BE2C (cell line): ENCODE data around the gene SOCS2.
A peak's percentile ranks its signal among the peaks of the same experiment; 100 is the strongest.

ENCODE experiments used
- DNase-seq: peaks from one replicate; pipeline ENCODE4 v3.0.0-alpha.2; 2020
- H3K27me3 ChIP-seq: fragments of 250-450 bp; sonication (Bioruptor Pico); 2 replicates; pipeline ENCODE4 v1.5.1; 2020; ENCODE audit warnings: mild to moderate bottlenecking
- H3K36me3 ChIP-seq: fragments of 250-450 bp; sonication (Bioruptor Pico); 2 replicates; pipeline ENCODE4 v1.5.1; 2020; ENCODE audit warnings: mild to moderate bottlenecking
- H3K4me1 ChIP-seq: fragments of 250-450 bp; sonication (Bioruptor Pico); 2 replicates; pipeline ENCODE4 v1.5.1; 2020
- H3K4me3 ChIP-seq: 2 replicates; pipeline ENCODE4 v1.5.1; 2011; ENCODE audit warnings: low read depth, low read length
- H3K9me3 ChIP-seq: fragments of 250-450 bp; sonication (Bioruptor Pico); 2 replicates; pipeline ENCODE4 v1.5.1; 2020
- TF ChIP-seq, protein P1 (sequence below): IDR thresholded peaks from 2 replicates; pipeline ENCODE4 v1.5.1; 2012; ENCODE audit warnings: mild to moderate bottlenecking, low read depth, low read length

SOCS2 gene

DNA sequence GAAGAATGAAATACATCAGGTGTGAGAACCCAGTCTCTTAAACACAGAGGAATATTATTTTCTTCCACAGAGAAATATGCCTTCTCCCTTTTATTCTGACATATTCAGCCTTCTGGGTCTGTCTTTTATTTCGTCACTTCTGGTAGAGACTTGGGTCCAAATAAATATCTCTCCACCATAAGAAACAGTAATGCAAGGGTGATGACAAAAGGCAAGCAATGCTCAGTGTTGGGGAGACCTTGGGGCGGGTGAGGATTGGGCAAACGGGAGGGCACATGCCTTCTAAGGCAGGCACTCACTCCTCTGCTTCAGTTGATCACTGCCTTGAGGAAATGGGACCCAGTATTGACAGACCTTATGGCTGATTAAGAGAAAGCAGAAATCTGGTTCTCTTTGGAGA is 6.7 kb upstream of the SOCS2 start:
- Histone ChIP-seq H3K4me3 (no peak overlapping the region), H3K36me3 (no peaks in the 10 kb centered on the region), H3K9me3 (no peaks in the 10 kb centered on the region), H3K4me1 (no peaks in the 10 kb centered on the region), H3K27me3 (peaks cover 40% of the 10 kb centered on the region)
- DNase-seq, result no peak
- TF ChIP-seq, protein P1, sequence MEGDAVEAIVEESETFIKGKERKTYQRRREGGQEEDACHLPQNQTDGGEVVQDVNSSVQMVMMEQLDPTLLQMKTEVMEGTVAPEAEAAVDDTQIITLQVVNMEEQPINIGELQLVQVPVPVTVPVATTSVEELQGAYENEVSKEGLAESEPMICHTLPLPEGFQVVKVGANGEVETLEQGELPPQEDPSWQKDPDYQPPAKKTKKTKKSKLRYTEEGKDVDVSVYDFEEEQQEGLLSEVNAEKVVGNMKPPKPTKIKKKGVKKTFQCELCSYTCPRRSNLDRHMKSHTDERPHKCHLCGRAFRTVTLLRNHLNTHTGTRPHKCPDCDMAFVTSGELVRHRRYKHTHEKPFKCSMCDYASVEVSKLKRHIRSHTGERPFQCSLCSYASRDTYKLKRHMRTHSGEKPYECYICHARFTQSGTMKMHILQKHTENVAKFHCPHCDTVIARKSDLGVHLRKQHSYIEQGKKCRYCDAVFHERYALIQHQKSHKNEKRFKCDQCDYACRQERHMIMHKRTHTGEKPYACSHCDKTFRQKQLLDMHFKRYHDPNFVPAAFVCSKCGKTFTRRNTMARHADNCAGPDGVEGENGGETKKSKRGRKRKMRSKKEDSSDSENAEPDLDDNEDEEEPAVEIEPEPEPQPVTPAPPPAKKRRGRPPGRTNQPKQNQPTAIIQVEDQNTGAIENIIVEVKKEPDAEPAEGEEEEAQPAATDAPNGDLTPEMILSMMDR, result no peak

DNA sequence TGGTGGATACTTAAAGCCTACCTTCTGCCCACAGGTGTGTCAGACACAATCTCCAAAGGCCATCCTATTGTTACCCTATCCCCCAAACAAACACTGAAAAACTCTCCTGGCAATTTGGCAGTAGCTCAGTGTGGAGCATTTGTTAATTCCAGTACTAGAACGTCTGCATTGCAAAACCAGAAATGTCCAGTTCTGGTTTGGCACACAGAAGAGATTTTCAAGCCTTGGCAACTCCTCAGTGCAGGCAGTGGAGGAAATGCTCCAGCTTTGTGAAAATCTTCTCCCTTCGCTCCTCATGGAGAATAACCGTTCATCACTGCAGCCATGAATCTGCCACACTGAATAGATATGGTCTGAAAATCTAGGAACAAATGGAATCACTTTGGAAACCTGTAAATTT is 5.3 kb upstream of the SOCS2 start:
- H3K36me3 ChIP-seq, result no peaks in the 10 kb centered on the region
- no peak for DNase-seq
- peaks cover 53% of the 10 kb centered on the region for H3K27me3 ChIP-seq
- no peaks in the 10 kb centered on the region for H3K9me3 ChIP-seq
- H3K4me3 ChIP-seq, result no peak overlapping the region
- no peaks in the 10 kb centered on the region for H3K4me1 ChIP-seq
- TF ChIP-seq, protein P1, result no peak

DNA sequence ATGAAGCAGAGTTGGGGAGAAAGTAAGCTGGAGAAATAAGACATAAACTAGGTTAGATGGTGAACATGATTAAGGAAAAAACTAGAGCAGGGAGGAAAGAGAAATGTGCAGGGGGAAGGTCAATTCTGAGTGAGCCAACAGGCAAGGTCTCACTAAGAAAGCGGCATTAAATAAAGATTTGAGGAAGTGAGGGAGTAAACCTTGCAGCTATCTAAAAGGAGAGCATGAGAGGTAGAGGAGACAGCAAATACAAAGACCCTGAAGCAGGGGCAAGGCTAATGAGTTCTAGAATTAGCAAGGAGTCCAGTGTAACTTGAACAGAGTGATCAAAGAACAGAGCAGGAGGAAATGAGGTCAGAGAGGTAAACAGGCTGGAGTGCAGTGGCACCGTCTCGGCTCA is 4.4 kb upstream of the SOCS2 start:
- Histone ChIP-seq H3K4me3 (no peak overlapping the region), H3K4me1 (no peaks in the 10 kb centered on the region), H3K27me3 (peaks cover 58% of the 10 kb centered on the region), H3K9me3 (no peaks in the 10 kb centered on the region), H3K36me3 (no peaks in the 10 kb centered on the region)
- TF ChIP-seq, protein P1, result no peak
- DNase-seq, result no peak

DNA sequence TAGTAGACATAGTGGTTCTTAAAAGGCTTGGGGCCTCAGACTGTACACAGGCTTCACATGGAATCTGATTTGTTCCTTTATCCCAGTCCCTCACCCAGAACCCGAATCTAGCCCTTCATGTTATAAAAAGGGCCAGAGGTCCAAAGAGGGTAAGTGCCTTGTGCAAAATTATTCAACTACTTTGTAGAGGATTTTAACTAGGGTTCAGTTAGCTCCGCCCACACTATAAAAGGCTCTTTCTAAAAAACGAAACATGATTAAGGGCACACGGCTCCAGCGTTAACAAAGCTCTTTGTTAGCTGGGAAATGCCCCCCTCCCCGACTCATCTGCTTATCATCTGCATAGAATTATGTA is 3.2 kb upstream of the SOCS2 start:
- TF ChIP-seq, protein P1, result no peak
- H3K27me3 ChIP-seq, result peaks cover 70% of the 10 kb centered on the region
- no peaks in the 10 kb centered on the region for H3K4me1 ChIP-seq
- H3K9me3 ChIP-seq, result no peaks in the 10 kb centered on the region
- DNase-seq, result no peak
- H3K36me3 ChIP-seq, result no peaks in the 10 kb centered on the region; the same call in 1 of the 2 replicates
- H3K4me3 ChIP-seq, result no peak overlapping the region; the same call in 1 of the 2 replicates

DNA sequence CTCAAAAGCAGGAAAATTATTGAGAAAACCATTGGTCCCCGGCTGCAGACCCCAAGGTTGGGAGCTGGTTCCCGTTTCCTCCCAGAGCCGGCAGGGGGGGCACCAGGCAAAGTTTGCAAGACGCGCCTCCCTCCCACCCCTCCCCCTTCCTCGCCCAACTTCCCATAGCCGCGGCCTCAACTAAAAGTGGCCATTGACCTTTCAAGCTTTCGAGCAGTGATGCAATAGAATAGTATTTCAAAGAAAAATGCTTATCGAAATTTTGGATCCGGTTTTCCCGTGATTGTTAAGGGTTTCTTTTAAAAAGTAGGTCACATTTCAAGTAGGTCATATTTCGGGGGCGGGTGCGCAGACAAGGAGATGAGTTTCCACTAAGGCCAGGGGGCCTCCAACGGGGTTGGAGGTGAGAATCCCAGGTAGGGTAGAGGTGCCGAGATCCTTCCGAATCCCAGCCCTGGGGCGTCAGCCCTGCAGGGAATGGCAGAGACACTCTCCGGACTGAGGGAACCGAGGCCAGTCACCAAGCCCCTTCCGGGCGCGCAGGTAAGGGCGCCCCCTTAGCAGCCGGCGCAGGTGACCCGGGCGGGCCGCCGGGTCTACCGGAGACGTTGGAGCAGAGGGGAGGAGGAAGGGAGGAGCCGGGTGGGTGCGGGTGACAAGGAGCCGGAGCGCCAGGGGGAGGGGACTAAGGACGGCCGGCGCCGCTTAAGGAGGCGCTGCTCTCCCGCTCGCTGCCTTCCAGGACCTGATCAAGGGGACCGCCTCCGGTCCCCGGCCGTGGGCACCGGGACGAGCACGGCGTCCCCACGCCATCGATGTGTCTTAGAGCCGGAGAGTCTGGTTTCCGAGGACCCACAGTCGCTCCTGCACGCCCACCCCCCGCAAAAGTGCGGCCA is 2.6 kb upstream of the SOCS2 start:
- no peaks in the 10 kb centered on the region for H3K9me3 ChIP-seq
- H3K36me3 ChIP-seq, result no peaks in the 10 kb centered on the region; the same call in 1 of the 2 replicates
- H3K4me1 ChIP-seq, result no peaks in the 10 kb centered on the region
- DNase-seq, result peak; percentile 88
- TF ChIP-seq, protein P1, result peak; percentile 80
- H3K27me3 ChIP-seq, result peaks cover 77% of the 10 kb centered on the region
- H3K4me3 ChIP-seq, result peak overlapping the region; percentile 64
